HepG2 (cell line): ENCODE measurements around the gene ABCF1. TPM values are rescaled to one million over a fixed set of nuclear protein-coding genes. Genes with fewer than 3 reads are reported as not detected.
A peak's percentile ranks its signal among the peaks of the same experiment; 100 is the strongest.

ENCODE experiments used
- AFF4 ChIP-seq: sonication (generic); formaldehyde crosslinking; IDR thresholded peaks from 2 replicates; pipeline ENCODE4 v1.4.0; 2020; ENCODE audit warnings: missing genetic modification reagents
- ATF7-NPFF ChIP-seq: sonication (generic); formaldehyde crosslinking; IDR thresholded peaks from 2 replicates; pipeline ENCODE4 v1.8.1; 2023; ENCODE audit warnings: mild to moderate bottlenecking, low read depth, missing genetic modification reagents, moderate library complexity
- CC2D1A ChIP-seq: sonication (generic); formaldehyde crosslinking; IDR thresholded peaks from 2 replicates; pipeline ENCODE4 v1.8.1; 2023; ENCODE audit warnings: mild to moderate bottlenecking, missing genetic modification reagents
- CENPX ChIP-seq: sonication (generic); formaldehyde crosslinking; IDR thresholded peaks from 2 replicates; pipeline ENCODE4 v1.9.0; 2021; ENCODE audit warnings: mild to moderate bottlenecking, missing genetic modification reagents, moderate library complexity
- HNF4A ChIP-seq: sonication (generic); formaldehyde crosslinking; IDR thresholded peaks from 2 replicates; pipeline ENCODE4 v1.4.0; 2020; ENCODE audit warnings: missing genetic modification reagents
- ISL2 ChIP-seq: sonication (generic); formaldehyde crosslinking; IDR thresholded peaks from 2 replicates; pipeline ENCODE4 v1.5.0; 2020; ENCODE audit warnings: missing genetic modification reagents
- JUND ChIP-seq: sonication (generic); formaldehyde crosslinking; IDR thresholded peaks from 2 replicates; pipeline ENCODE4 v1.8.0; 2022; ENCODE audit warnings: mild to moderate bottlenecking, missing genetic modification reagents
- MAZ ChIP-seq, 2 experiments: sonication (generic) in 1 of 2; formaldehyde crosslinking in 1 of 2; IDR thresholded peaks; 2 replicates each; pipeline versions ENCODE4 v1.5.0 to v1.6.1; 2012 to 2020; ENCODE audit warnings: low read depth in 2 of 2, mild to moderate bottlenecking in 2 of 2, borderline replicate concordance in 1 of 2, improper control_type of control experiment in 1 of 2, low read length in 1 of 2, missing genetic modification reagents in 1 of 2, moderate library complexity in 1 of 2
- MEF2D ChIP-seq: sonication (generic); formaldehyde crosslinking; IDR thresholded peaks from 2 replicates; pipeline ENCODE4 v1.5.1; 2020; ENCODE audit warnings: mild to moderate bottlenecking, missing genetic modification reagents
- NCOA1 ChIP-seq: sonication (generic); formaldehyde crosslinking; IDR thresholded peaks from 2 replicates; pipeline ENCODE4 v1.9.0; 2021; ENCODE audit warnings: missing genetic modification reagents
- ONECUT2 ChIP-seq: sonication (generic); formaldehyde crosslinking; IDR thresholded peaks from 2 replicates; pipeline ENCODE4 v1.4.0; 2020; ENCODE audit warnings: missing genetic modification reagents
- PRPF4 ChIP-seq: fragments of 200-400 bp; formaldehyde crosslinking; IDR thresholded peaks from 2 replicates; pipeline ENCODE4 v1.6.1; 2016; ENCODE audit warnings: low read length, low read depth; ENCODE audit not compliant: poor library complexity, severe bottlenecking
- RFXAP ChIP-seq: sonication (generic); formaldehyde crosslinking; IDR thresholded peaks from 2 replicates; pipeline ENCODE4 v1.4.0; 2020; ENCODE audit warnings: missing genetic modification reagents, borderline replicate concordance
- TAF1 ChIP-seq: sonication (generic); formaldehyde crosslinking; IDR thresholded peaks from 2 replicates; pipeline ENCODE4 v1.4.0; 2020; ENCODE audit warnings: missing genetic modification reagents
- ZBTB1 ChIP-seq: sonication (generic); formaldehyde crosslinking; IDR thresholded peaks from 2 replicates; pipeline ENCODE4 v1.4.0; 2020; ENCODE audit warnings: missing genetic modification reagents, borderline replicate concordance
- ZBTB26 ChIP-seq: IDR thresholded peaks from 2 replicates; pipeline ENCODE4 v1.6.1; 2016; ENCODE audit warnings: missing compliant biosample characterization, missing genetic modification reagents, borderline replicate concordance
- ZFP1 ChIP-seq: IDR thresholded peaks from 2 replicates; pipeline ENCODE4 v1.6.1; 2016
- ZKSCAN8 ChIP-seq: IDR thresholded peaks from 2 replicates; pipeline ENCODE4 v1.6.1; 2016; ENCODE audit warnings: borderline replicate concordance, missing genetic modification reagents, missing compliant biosample characterization
- ZNF30 ChIP-seq: sonication (generic); formaldehyde crosslinking; IDR thresholded peaks from 2 replicates; pipeline ENCODE4 v1.5.0; 2020; ENCODE audit warnings: mild to moderate bottlenecking, missing genetic modification reagents
- ZNF337 ChIP-seq: sonication (generic); formaldehyde crosslinking; IDR thresholded peaks from 2 replicates; pipeline ENCODE4 v1.5.1; 2020; ENCODE audit warnings: missing genetic modification reagents, low read depth, mild to moderate bottlenecking, borderline replicate concordance
- ZNF34 ChIP-seq: sonication (generic); formaldehyde crosslinking; IDR thresholded peaks from 2 replicates; pipeline ENCODE4 v1.4.0; 2020; ENCODE audit warnings: mild to moderate bottlenecking, missing genetic modification reagents, borderline replicate concordance
- ZNF343 ChIP-seq: sonication (generic); formaldehyde crosslinking; IDR thresholded peaks from 2 replicates; pipeline ENCODE4 v1.4.0; 2020; ENCODE audit warnings: mild to moderate bottlenecking, missing genetic modification reagents
- ZNF616 ChIP-seq: sonication (generic); formaldehyde crosslinking; IDR thresholded peaks from 2 replicates; pipeline ENCODE4 v1.5.0; 2020; ENCODE audit warnings: low read depth, mild to moderate bottlenecking, missing genetic modification reagents
- ZSCAN20 ChIP-seq: sonication (generic); formaldehyde crosslinking; IDR thresholded peaks from 2 replicates; pipeline ENCODE4 v1.4.0; 2020; ENCODE audit warnings: missing genetic modification reagents, mild to moderate bottlenecking, borderline replicate concordance
- polyA plus RNA-seq, 8 experiments: library from polyadenylated mRNA; depleted of rRNA in 3 of 8; stranded (reverse) in 7 of 8; unstranded in 1 of 8; fragments of >200 nt; fragmentation: Illumina TruSeq in 4 of 8; extraction: Trizol in 4 of 8; gene quantifications; 2 replicates each; pipeline versions ENCODE4 v1.2.1 to v1.2.3, GENCODE V29; 2011 to 2016; ENCODE audit warnings: low read depth in 4 of 8, missing spikeins in 1 of 8, mixed read lengths in 1 of 8; ENCODE audit not compliant: insufficient read depth in 1 of 8
- total RNA-seq, 5 experiments: library from RNA; depleted of rRNA; stranded (reverse); fragments of >200 nt; fragmentation: Illumina TruSeq; extraction: Trizol; gene quantifications; 2 replicates each; pipeline ENCODE4 v1.2.3, GENCODE V29; 2016; ENCODE audit warnings: low read depth in 1 of 5

The ABCF1 gene
- total and polyA plus RNA-seq, 2 of the 13 experiments (the other 11 are each of a cell fraction or from before 2014, with no cell fraction given) = 25.4 to 98.9 TPM

GRCh38 chr6:30626484-30627366 lies 55.5 kb downstream of the ABCF1 start, which contains the start of gene ATAT1 (continued):
- TF ChIP-seq HNF4A (CRISPR knock-in tag) (peak; percentile 67), ZNF30 (CRISPR knock-in tag) (no peak), ZBTB26 (no peak), ZNF343 (CRISPR knock-in tag) (peak; percentile 84), MEF2D (CRISPR knock-in tag) (peak; percentile 74), ZBTB1 (CRISPR knock-in tag) (no peak), ZNF34 (CRISPR knock-in tag) (0 out of 2 replicates have a peak, but pooled peaks have one; percentile 48), ISL2 (CRISPR knock-in tag) (peak; percentile 73; the same call in 1 of the 2 replicates), ZKSCAN8 (peak; percentile 43; the same call in 1 of the 2 replicates), JUND (CRISPR knock-in tag) (0 out of 2 replicates have a peak, but pooled peaks have one; percentile 14), ONECUT2 (peak; percentile 42; the same call in 1 of the 2 replicates), ZNF616 (CRISPR knock-in tag) (peak; percentile 73; the same call in 1 of the 2 replicates), CENPX (CRISPR knock-in tag) (no peak), NCOA1 (CRISPR knock-in tag) (0 out of 2 replicates have a peak, but pooled peaks have one; percentile 87), ZNF337 (CRISPR knock-in tag) (no peak), TAF1 (CRISPR knock-in tag) (peak; percentile 89), AFF4 (no peak), RFXAP (CRISPR knock-in tag) (peak; percentile 74; the same call in 1 of the 2 replicates), MAZ (IDR thresholded peaks at IDR 0.05; ENCODE audit: borderline replicate concordance, low read depth, low read length) (peak; percentile 88; the same call in 1 of the 2 replicates), MAZ (CRISPR knock-in tag; IDR thresholded peaks at IDR 0.05; ENCODE audit: low read depth) (peak; percentile 92), CC2D1A (CRISPR knock-in tag) (no peak), ZSCAN20 (no peak), ZFP1 (no peak), ATF7-NPFF (CRISPR knock-in tag) (peak; percentile 68; the same call in 1 of the 2 replicates), PRPF4 (no peak)
